ENCODE results near the gene EFCAB12.

Gene EFCAB12

DNA sequence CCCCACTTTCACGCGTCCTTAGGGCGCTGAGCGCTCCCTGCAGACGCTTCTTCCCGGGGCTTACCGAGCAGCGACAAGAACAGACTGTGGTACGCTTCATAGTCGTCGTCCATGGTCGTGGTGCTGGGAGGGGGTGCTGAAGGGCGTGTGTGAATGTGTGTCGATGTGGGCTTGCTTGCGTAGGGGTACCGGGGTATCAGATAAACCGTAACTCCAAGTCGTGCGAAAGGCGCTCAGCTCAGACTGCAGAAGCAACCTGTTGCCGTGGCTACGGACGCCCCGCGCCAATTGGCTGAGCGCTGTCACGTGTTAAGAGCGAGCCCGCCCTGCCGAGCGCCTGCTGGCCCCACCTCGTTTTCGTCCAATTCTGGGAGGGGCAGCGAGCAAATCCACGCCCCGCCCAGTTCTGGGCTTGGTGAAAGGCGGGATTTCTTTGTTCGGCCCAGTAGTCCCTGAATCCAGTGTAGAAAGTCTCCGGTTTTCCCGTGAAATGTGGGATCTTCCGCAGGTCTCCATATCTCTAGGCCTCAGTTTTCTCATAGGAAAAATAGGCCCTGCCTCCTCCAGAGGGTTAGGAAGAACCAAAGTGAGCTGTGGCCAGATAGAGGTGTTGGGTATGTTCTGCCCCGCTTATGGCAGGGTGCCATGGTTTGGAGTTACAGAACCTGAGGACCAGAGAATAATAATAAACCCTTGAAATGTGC, at the start of gene EFCAB12:
EFCAB12 (minus strand) TSS at position 261 of the 704 bp plus-strand sequence; CDS start at position 113, 148 bp downstream.
- DNase-seq = peak; percentile 79

DNA sequence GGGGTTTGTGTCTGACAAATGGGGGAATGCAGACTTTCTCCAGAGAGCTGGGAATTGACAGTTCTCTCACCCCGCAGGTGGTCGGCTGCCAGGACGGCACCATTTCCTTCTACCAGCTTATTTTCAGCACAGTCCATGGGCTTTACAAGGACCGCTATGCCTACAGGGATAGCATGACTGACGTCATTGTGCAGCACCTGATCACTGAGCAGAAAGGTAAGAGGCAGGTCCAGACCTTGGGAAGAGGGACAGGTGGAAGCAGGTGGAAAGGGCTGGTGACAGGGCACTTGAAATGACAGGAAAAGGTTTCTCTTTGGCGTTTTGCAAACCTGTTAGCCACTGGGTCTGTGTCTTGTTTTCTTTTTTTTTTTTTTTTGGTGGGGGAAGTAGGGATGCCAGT, 48.1 kb upstream of the EFCAB12 start:
- no peak for DNase-seq

DNA sequence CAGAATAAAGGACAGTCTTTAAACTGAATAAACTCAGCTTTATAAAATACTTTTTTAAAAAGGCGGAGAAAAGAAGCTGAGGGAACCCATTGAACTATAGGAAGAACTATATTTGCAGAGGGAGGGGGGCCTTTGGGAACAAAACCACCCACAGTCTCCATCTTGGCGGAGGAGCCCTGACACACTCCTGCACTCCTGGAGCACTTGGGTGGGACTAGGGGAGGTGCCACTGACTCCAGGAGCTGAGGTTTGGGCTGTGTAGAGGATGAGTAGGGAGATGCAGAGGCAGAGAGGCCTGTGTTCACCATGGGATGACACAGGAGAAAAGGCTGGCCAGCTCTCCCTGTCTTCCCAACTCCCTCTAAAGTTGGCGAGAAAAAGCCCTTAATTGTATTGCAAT, 47.4 kb upstream of the EFCAB12 start:
- no peak for DNase-seq

DNA sequence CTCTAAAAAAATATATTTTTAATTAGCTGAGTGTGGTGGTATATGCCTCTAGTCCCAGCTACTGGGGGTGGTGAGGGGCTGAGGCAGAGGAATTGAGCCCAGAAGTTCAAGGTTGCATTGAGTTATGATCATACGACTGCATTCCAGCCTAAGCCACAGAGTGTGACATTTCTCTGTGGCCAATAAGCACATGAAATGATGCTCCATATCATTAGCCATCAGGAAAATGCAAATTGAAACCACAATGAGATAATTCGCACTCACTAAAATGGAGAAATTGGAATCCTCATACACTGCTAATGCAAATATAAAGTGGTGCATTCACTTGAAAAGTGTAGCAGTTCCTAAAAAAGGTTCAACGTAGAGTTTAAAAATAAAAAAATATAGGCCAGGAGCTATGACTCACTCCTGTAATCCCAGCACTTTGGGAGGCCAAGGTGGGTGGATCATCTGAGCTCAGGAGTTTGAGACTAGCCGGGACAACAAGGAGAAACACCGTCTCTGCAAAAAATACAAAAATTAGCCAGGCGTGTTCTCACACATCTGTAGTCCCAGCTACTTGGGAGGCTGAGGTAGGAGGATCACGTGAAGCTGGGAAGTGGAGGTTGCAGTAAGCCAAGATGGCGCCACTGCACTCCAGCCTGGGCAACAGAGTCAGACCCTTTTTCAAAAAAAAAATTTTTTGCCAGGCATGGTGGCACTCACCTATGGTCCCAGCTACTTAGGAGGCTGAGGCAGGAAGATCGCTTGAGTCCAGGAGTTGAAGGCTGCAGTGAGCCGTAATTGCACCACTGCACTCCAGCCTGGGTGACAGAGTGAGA, 46.8 kb upstream of the EFCAB12 start:
- DNase-seq = no peak

GRCh38 chr3:129473769-129474152, 45.3 kb upstream of the EFCAB12 start:
- no peak for DNase-seq

- no peak for DNase-seq
Measured at GRCh38 chr3:129473067-129473768, 44.8 kb upstream of the EFCAB12 start.

GRCh38 chr3:129470861-129471260, 42.4 kb upstream of the EFCAB12 start:
- DNase-seq = no peak

GRCh38 chr3:129469026-129469425, 40.6 kb upstream of the EFCAB12 start:
- DNase-seq = no peak

GRCh38 chr3:129467932-129468331, 39.5 kb upstream of the EFCAB12 start:
- DNase-seq = no peak

GRCh38 chr3:129463716-129464115, 35.3 kb upstream of the EFCAB12 start:
- no peak for DNase-seq

GRCh38 chr3:129463094-129463493, 34.7 kb upstream of the EFCAB12 start:
- no peak for DNase-seq

GRCh38 chr3:129462361-129462968, 34.0 kb upstream of the EFCAB12 start:
- DNase-seq = no peak

DNA sequence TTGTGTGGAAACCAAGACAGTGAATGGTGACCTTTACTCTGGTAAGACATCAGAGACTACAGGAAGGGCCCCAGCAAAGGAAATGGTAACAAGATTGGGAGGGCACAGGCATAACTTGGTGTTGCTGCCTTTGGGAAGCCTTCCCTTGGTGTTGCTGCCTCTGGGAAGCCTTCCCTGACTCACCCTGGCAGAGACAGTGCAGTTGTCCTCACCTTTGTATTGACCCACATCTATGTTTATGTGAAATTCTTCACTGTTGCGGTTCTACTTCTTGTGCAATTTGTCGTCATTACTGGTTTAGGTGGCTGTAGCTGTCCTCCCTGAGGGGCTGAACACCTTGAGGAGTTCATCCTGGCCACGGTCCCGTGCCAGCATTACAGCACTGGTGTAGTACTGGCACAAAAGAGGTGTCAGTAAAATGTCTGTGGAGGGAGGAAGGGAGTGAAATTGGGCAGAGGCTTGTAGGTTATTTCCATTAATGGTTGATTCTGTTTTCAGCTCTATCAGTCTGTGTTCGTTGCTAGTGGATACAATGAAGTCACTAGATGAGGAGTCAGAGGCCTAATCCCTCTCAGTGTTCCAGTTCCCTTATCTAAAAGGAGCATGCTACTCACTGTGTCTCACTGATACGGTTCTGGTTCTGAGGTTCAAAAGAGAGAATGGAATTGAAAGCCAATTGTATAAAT, 33.2 kb upstream of the EFCAB12 start:
- no peak for DNase-seq

- DNase-seq = no peak
Measured at GRCh38 chr3:129461022-129461421, 32.6 kb upstream of the EFCAB12 start.

GRCh38 chr3:129460572-129460971, 32.1 kb upstream of the EFCAB12 start:
- DNase-seq = no peak

GRCh38 chr3:129460155-129460554, 31.7 kb upstream of the EFCAB12 start:
- no peak for DNase-seq

- DNase-seq = no peak
Measured at GRCh38 chr3:129453732-129454131, 25.3 kb upstream of the EFCAB12 start.

GRCh38 chr3:129449279-129450115, 21.1 kb upstream of the EFCAB12 start:
- no peak for DNase-seq

DNA sequence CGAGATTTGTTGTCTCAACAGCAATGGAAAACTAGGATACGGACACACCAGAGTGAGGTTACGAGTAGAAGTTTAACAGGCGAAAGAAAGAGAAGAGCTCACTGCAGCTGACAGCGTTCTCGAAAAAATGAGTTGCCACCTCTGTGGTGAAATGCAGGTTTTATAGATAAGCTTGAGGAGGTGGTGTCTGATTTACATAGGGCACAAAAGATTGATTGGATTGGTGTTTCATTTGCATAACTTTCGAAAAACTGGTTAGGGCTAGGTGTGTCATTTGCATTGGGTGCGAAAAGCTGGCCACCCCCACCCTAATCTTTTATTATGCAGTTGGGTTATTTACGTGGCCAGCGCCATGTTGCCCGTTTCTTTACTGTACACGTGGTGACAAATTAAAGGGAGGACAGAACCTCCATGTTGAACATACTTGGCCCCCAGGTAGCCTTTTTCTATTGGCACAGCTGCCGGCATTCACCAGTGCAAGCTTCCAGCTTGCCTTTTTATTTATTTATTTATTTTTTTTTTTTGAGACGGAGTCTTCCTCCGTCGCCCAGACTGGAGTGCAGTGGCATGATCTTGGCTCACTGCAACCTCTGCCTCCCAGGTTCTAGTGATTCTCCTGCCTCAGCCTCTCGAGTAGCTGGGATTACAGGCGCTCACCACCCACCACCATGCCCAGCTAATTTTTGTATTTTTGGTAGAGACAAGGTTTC, 19.9 kb upstream of the EFCAB12 start:
- no peak for DNase-seq

DNA sequence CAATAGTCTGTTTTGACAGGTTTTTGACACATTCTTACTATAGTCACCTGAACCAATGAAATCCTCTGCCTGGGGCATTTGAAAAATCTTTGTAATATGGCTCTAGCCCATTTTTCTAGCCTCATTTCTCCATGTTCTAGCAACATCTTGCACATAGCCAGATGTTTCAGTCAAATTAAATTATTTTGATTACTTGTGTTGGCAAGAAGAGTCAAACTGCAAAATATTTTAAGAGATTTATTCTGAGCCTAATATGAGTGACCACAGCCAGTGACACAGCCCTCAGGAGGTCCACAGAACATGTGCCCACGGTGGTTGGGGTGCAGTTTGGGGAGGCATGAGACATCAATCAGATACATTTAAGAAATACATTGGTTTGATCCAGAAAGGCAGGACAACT, 18.5 kb upstream of the EFCAB12 start:
- DNase-seq = no peak

DNA sequence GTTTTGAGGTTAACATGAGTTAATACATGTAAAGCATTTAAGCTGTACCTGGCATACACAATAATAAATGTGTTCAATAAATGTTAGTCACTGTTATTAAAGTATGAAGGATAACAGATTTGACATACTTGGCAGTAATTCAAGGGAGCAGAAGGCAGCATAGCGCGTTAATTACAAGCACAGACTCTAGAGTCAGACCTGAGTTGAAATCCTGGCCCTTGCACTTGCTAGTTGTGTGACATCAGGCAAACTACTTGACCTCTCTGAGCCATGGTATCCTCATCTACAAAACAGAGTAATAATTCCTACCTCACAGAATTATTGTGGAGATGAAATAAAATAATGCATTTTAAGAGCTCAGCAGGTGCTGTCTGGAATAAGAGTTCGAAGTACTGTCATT, 17.0 kb upstream of the EFCAB12 start:
- no peak for DNase-seq
